Chondrocyte (in vitro differentiated cells): ENCODE results near the gene FRMPD4. TPM values are rescaled to one million over a fixed set of nuclear protein-coding genes. Genes with fewer than 3 reads are reported as not detected.

Experiments used
- DNase-seq: peaks from one replicate; pipeline ENCODE4 v3.0.0; 2021; ENCODE audit warnings: mixed read lengths, low spot score
- H3K27ac Mint-ChIP-seq: one replicate; pipeline ENCODE4 v1.8.0; 2021; ENCODE audit warnings: mild to moderate bottlenecking, moderate library complexity, mixed read lengths; ENCODE audit not compliant: unreplicated experiment
- H3K27me3 Mint-ChIP-seq: 2 replicates; pipeline ENCODE4 v1.8.0; 2021; ENCODE audit warnings: low read depth, mixed read lengths
- H3K36me3 Mint-ChIP-seq: 2 replicates; pipeline ENCODE4 v1.8.0; 2021; ENCODE audit warnings: low read depth, mixed read lengths
- H3K4me1 Mint-ChIP-seq: 2 replicates; pipeline ENCODE4 v1.8.0; 2021; ENCODE audit warnings: low read depth, mild to moderate bottlenecking, mixed read lengths
- H3K4me3 Mint-ChIP-seq: one replicate; pipeline ENCODE4 v1.8.0; 2021; ENCODE audit warnings: mild to moderate bottlenecking, moderate library complexity, mixed read lengths; ENCODE audit not compliant: unreplicated experiment
- H3K9me3 Mint-ChIP-seq: 2 replicates; pipeline ENCODE4 v1.8.0; 2021; ENCODE audit warnings: low read depth, mixed read lengths
- total RNA-seq: library from RNA; stranded (reverse); gene quantifications from 3 replicates; pipeline ENCODE4 v1.2.1, GENCODE V29; 2021
- TF ChIP-seq, protein P1 (sequence below): fragments of 200-600 bp; sonication (generic); IDR thresholded peaks from 2 replicates; pipeline ENCODE4 v1.5.0; 2021; ENCODE audit warnings: antibody characterized with exemption, mild to moderate bottlenecking, moderate library complexity

Gene FRMPD4
- total RNA-seq, 1 donor from 2014 or later: 0.10 TPM

DNA sequence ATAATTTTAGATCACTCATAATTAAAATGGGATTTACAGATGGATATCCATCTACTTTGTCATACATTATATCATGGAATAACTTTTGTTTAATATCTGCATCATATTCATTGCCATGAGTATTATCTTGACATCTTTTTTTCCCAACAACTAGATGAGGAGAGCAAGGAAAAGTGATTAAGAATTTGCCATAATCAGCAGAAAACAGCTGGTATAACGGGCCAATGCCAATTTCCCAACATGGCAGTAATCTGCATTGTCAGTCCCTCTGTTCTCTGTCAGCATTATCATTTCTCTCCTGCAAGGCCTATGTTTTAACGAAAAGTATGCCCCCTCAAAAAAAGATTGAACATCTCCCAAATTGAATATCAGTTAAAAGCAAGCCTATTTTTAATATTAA is 314.0 kb downstream of the FRMPD4 start:
- Mint-ChIP-seq H3K27me3 (peaks cover 4% of the 10 kb centered on the region), H3K4me3 (no peak overlapping the region), H3K9me3 (peaks cover 13% of the 10 kb centered on the region), H3K27ac (no peak overlapping the region), H3K4me1 (no peaks in the 10 kb centered on the region), H3K36me3 (no peaks in the 10 kb centered on the region)
- no peak for DNase-seq
- TF ChIP-seq, protein P1, sequence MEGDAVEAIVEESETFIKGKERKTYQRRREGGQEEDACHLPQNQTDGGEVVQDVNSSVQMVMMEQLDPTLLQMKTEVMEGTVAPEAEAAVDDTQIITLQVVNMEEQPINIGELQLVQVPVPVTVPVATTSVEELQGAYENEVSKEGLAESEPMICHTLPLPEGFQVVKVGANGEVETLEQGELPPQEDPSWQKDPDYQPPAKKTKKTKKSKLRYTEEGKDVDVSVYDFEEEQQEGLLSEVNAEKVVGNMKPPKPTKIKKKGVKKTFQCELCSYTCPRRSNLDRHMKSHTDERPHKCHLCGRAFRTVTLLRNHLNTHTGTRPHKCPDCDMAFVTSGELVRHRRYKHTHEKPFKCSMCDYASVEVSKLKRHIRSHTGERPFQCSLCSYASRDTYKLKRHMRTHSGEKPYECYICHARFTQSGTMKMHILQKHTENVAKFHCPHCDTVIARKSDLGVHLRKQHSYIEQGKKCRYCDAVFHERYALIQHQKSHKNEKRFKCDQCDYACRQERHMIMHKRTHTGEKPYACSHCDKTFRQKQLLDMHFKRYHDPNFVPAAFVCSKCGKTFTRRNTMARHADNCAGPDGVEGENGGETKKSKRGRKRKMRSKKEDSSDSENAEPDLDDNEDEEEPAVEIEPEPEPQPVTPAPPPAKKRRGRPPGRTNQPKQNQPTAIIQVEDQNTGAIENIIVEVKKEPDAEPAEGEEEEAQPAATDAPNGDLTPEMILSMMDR: no peak

DNA sequence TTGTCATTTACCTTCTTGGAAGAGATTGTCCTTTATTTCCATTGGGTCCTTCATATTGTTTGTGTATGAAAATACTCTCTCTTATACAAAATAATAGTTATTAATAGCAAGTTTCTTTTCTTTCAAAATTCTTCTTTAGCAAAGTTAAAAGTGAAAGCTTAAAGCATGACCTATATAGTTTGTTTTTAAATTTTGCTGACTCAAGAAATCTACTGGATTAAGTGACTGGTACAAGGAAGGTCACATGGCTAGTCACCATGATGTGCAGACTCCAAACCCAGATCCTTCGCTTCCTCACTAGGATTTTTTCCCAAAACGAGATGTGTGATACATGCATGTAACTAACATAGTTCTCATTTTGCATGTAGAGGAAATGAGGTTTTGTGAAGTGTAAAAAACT is 322.7 kb downstream of the FRMPD4 start:
- Mint-ChIP-seq H3K4me3 (no peak overlapping the region), H3K9me3 (peaks cover 21% of the 10 kb centered on the region), H3K27ac (no peak overlapping the region), H3K36me3 (no peaks in the 10 kb centered on the region), H3K27me3 (no peaks in the 10 kb centered on the region), H3K4me1 (no peaks in the 10 kb centered on the region)
- TF ChIP-seq, protein P1: no peak
- DNase-seq: no peak

DNA sequence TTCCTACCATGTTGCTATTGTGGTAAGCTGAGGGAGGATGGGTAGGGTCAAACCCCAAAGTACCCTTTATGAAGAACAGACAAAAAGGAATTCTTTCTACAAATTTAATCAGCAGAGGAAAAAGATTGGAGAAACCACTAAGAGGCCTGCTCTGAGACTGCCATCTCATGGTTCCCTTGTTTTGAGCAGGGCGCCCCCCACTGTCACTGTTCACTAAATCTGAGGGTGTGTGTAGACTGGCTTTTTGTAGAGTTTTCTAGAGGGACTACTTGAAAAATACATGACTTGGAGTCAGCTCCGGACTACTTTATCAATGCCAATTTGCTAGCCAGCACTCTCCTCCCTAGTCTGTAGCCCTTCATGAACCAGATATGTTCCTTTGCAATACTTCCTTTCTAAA is 324.8 kb downstream of the FRMPD4 start:
- peaks cover 28% of the 10 kb centered on the region for H3K9me3 Mint-ChIP-seq
- TF ChIP-seq, protein P1: no peak
- no peaks in the 10 kb centered on the region for H3K27me3 Mint-ChIP-seq
- no peak for DNase-seq
- H3K4me1 Mint-ChIP-seq: no peaks in the 10 kb centered on the region
- no peak overlapping the region for H3K4me3 Mint-ChIP-seq
- H3K27ac Mint-ChIP-seq: no peak overlapping the region
- H3K36me3 Mint-ChIP-seq: no peaks in the 10 kb centered on the region

DNA sequence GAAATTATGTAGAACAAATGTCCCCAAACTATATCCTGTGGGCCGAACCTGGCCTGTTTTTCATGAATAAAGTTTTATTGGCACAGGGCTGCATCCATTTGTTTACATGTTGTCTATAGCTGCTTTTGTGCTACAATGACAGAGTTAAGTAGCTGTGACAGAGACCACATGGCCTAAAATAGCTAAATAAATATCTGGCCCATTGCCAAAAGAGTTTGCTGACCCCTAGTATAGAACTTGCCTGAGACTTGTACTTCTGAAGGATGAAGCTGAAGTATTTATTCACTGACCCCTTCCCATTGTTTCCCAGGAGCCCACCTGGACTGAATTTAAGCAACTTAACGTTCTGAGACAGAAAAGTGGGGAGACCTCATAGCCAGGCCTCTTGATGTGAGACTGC is 325.6 kb downstream of the FRMPD4 start:
- Mint-ChIP-seq H3K4me3 (no peak overlapping the region), H3K27ac (no peak overlapping the region), H3K27me3 (no peaks in the 10 kb centered on the region), H3K36me3 (no peaks in the 10 kb centered on the region), H3K4me1 (no peaks in the 10 kb centered on the region), H3K9me3 (peaks cover 23% of the 10 kb centered on the region)
- no peak for DNase-seq
- TF ChIP-seq, protein P1: no peak

DNA sequence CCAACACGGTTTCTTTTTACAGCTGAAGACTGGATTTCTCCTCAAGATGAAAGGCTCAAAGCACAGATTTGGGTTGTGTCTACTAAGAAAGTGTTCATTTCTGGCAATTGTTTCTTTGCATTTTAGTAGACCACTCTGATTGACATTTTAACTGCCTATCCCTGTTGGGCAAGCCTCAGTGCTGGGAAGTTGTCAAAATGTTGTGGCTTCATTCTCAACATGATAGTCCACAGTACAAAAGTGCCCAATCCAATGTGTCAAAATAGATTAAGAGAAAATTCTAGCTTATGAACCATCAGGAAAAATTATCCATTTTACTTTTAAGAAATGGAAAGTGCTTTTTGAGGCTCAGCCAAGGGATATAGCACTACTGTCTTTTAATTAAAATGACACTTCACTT is 329.0 kb downstream of the FRMPD4 start:
- Mint-ChIP-seq H3K4me3 (no peak overlapping the region), H3K4me1 (no peaks in the 10 kb centered on the region), H3K36me3 (no peaks in the 10 kb centered on the region), H3K27me3 (no peaks in the 10 kb centered on the region), H3K27ac (no peak overlapping the region), H3K9me3 (peaks cover 25% of the 10 kb centered on the region)
- TF ChIP-seq, protein P1: no peak
- DNase-seq: no peak
